ENCODE data around the gene POU2AF1. TPM values are rescaled to one million over a fixed set of nuclear protein-coding genes. Genes with fewer than 3 reads are reported as not detected.

POU2AF1 gene
- total and polyA plus RNA-seq, 2 of the 8 experiments (the other 6 are each of a cell fraction or from before 2014, with no cell fraction given): not detected

DNA sequence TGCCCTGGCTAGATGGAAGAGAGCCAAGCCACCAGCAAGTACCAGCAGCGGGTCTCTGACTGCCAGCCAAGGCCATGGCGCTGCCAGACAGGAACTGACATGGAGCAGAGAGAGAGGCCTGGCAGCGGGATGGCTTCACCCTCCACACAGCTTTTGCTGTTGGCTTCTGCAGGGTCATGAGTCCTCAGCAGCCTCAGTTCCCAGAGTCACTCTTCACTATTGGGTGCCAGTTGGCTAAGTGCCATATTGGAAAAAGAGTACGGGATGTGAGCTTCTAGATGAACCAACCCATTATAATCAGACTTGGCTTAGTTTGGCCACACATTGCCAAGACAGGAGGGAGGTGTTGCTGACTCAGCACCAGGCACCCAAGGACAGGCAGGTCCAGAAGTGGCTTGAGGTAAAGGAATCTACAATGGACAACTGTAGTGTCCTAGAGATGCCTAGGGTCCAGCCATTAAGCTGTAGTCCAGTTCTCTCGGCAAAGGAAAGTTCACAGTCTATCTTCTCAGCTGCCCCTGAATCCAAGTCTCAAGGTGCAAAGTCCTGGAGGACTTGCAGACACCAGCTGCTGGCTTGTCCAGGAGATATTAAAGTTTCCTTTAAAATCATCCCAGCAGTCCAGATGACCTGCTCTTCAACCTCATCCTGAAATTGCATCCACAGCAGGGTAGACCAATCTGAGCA, 40.7 kb upstream of the POU2AF1 start (continued):
- no peak for TF ChIP-seq CBX8 (IDR thresholded peaks at IDR 0.05; ENCODE audit: borderline replicate concordance, low read depth, low read length)
- TF ChIP-seq SP2 (IDR thresholded peaks at IDR 0.05; ENCODE audit: low read length): no peak
- no peak for TF ChIP-seq RNF2 (IDR thresholded peaks at IDR 0.05; ENCODE audit: borderline replicate concordance, low read depth, low read length, missing control alignments, poor library complexity, severe bottlenecking)
- TF ChIP-seq KDM5A (IDR thresholded peaks at IDR 0.05; ENCODE audit: low read length): no peak
- no peak for TF ChIP-seq SUZ12 (IDR thresholded peaks at IDR 0.05; ENCODE audit: low read length)
- TF ChIP-seq CBX5 (IDR thresholded peaks at IDR 0.05; ENCODE audit: low read depth, low read length): no peak
- no peak for TF ChIP-seq BACH1 (IDR thresholded peaks at IDR 0.05; ENCODE audit: low read length)

Measured in H1 (cell line).